Stimulated activated naive CD8-positive, alpha-beta T cell treated with anti-CD3 and anti-CD28 coated beads, Interleukin-15, Interleukin-2, amounts not matched to agents 100 ng/mL and 50 ng/mL, for 24 hours (primary cell): Measurements from ENCODE around the gene GPER1.

ENCODE experiments used
- H3K27ac Mint-ChIP-seq: one replicate; pipeline ENCODE4 v1.8.0; 2021; ENCODE audit warnings: mild to moderate bottlenecking, mixed read lengths
- H3K27me3 Mint-ChIP-seq: one replicate; pipeline ENCODE4 v1.8.0; 2021; ENCODE audit warnings: mixed read lengths
- H3K36me3 Mint-ChIP-seq: one replicate; pipeline ENCODE4 v1.8.0; 2021; ENCODE audit warnings: low read depth, mixed read lengths
- H3K4me1 Mint-ChIP-seq: one replicate; pipeline ENCODE4 v1.8.0; 2021; ENCODE audit warnings: low read depth, mixed read lengths
- H3K4me3 Mint-ChIP-seq: one replicate; pipeline ENCODE4 v1.8.0; 2021; ENCODE audit warnings: mild to moderate bottlenecking, mixed read lengths
- H3K9me3 Mint-ChIP-seq: one replicate; pipeline ENCODE4 v1.8.0; 2021; ENCODE audit warnings: mixed read lengths

GPER1 gene

DNA sequence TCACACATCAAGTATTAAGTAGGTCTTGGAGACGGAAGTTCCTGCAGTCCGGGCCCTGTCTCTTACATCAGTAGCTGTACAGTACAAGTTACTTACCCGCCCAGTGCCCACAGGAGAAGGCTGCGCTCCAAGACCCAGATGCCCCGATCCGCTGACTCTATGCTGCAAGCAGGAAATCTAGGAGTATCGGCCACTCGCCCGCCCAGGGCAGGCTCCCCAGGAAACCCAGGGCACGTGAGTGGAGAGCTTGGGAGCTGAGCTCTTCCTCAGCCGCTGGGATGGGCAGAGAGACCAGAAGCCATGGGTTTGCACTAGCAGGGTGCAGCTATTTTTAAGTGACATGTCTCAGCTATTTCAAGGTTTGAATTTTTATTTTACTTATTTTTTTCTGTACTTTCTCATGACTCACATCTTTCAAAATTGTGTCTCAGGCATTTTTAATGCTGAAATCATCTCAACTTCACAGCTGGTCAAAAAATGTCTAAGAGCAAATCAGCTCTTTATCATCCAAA lies 1.9 kb upstream of the GPER1 start:
- Mint-ChIP-seq H3K9me3 (no peaks in the 10 kb centered on the region), H3K36me3 (no peaks in the 10 kb centered on the region), H3K27me3 (no peaks in the 10 kb centered on the region), H3K4me3 (no peak overlapping the region), H3K4me1 (peaks cover 18% of the 10 kb centered on the region), H3K27ac (no peak overlapping the region)

- Mint-ChIP-seq H3K36me3 (peaks cover 1% of the 10 kb centered on the region), H3K9me3 (no peaks in the 10 kb centered on the region), H3K27me3 (no peaks in the 10 kb centered on the region), H3K27ac (peak overlapping the region; percentile 67), H3K4me3 (peak overlapping the region; percentile 66), H3K4me1 (peaks cover 18% of the 10 kb centered on the region)
These were observed 1.1 kb upstream of the GPER1 start for GRCh38 chr7:1086588-1087464.

GRCh38 chr7:1087465-1087814 lies 473 bp upstream of the GPER1 start:
- Mint-ChIP-seq H3K4me3 (peak overlapping the region; percentile 66), H3K27me3 (no peaks in the 10 kb centered on the region), H3K27ac (no peak overlapping the region)

GRCh38 chr7:1090236-1090635 lies 2.3 kb downstream of the GPER1 start:
- peaks cover 7% of the 10 kb centered on the region for H3K36me3 Mint-ChIP-seq
- H3K4me1 Mint-ChIP-seq: peaks cover 18% of the 10 kb centered on the region
- H3K27me3 Mint-ChIP-seq: no peaks in the 10 kb centered on the region
- H3K9me3 Mint-ChIP-seq: no peaks in the 10 kb centered on the region
- no peak overlapping the region for H3K4me3 Mint-ChIP-seq
- H3K27ac Mint-ChIP-seq: no peak overlapping the region

More at GRCh38 chr7:1087465-1087814, 473 bp upstream of the GPER1 start:
- Mint-ChIP-seq H3K4me1 (peaks cover 18% of the 10 kb centered on the region), H3K36me3 (peaks cover 4% of the 10 kb centered on the region), H3K9me3 (no peaks in the 10 kb centered on the region)

DNA sequence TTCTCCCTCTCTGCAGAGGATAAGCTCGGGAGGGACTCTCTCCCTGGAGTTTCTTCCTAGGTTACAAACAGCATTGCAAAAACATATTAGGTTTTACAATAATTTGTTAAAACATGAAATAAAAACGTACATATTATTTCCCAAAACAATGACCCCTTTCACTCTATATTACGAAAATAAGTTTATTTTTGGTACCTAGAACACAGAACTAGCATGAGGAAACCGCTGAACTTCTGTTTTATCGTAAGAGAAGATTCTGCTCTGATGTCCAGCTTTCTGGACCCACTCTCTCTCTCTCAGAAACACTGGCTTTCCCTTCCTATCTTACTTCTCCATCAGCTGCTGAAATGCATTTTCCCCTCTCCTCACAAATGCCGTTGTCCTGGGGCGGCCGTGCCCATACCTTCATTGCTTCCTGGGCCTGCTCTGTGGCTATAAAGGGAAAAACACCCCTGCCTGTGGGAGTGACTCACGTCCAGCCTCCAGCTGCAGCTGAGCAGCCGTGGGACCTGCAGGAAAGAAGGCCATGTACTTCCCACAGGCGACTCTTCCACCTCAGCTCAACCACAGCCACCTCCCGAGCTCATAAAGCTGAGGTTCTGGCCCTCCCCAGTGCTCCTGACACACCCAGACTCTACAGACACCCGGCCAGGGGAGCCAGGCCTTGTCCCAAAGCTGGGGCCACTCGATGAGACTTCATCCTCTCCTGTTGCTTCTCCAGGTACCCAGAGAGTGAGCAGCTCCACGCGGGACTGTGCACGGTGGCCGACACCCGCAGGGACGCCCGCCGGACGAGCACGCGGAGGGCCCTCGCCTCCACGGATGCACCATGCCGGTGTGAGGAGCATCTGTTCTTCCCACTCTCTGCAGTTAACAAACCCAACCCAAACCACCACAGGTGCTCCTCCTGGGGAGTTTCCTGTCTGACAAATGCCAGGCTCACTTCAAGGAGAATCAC lies 3.1 kb downstream of the GPER1 start:
- no peak overlapping the region for H3K27ac Mint-ChIP-seq
- no peaks in the 10 kb centered on the region for H3K9me3 Mint-ChIP-seq
- no peak overlapping the region for H3K4me3 Mint-ChIP-seq
- peaks cover 17% of the 10 kb centered on the region for H3K4me1 Mint-ChIP-seq
- H3K36me3 Mint-ChIP-seq: peaks cover 7% of the 10 kb centered on the region
- no peaks in the 10 kb centered on the region for H3K27me3 Mint-ChIP-seq

DNA sequence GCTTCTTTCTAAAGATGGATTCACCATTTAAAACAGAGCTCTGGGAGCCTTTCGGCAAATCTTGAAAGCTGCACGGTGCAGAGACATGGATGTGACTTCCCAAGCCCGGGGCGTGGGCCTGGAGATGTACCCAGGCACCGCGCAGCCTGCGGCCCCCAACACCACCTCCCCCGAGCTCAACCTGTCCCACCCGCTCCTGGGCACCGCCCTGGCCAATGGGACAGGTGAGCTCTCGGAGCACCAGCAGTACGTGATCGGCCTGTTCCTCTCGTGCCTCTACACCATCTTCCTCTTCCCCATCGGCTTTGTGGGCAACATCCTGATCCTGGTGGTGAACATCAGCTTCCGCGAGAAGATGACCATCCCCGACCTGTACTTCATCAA lies 3.7 kb downstream of the GPER1 start:
- Mint-ChIP-seq H3K27ac (no peak overlapping the region), H3K27me3 (no peaks in the 10 kb centered on the region), H3K4me3 (no peak overlapping the region), H3K9me3 (no peaks in the 10 kb centered on the region), H3K36me3 (peaks cover 7% of the 10 kb centered on the region), H3K4me1 (peaks cover 11% of the 10 kb centered on the region)

GRCh38 chr7:1092161-1092632 lies 4.3 kb downstream of the GPER1 start:
- H3K36me3 Mint-ChIP-seq: peaks cover 8% of the 10 kb centered on the region
- H3K4me3 Mint-ChIP-seq: no peak overlapping the region
- no peaks in the 10 kb centered on the region for H3K27me3 Mint-ChIP-seq
- no peaks in the 10 kb centered on the region for H3K9me3 Mint-ChIP-seq
- peaks cover 5% of the 10 kb centered on the region for H3K4me1 Mint-ChIP-seq
- no peak overlapping the region for H3K27ac Mint-ChIP-seq

DNA sequence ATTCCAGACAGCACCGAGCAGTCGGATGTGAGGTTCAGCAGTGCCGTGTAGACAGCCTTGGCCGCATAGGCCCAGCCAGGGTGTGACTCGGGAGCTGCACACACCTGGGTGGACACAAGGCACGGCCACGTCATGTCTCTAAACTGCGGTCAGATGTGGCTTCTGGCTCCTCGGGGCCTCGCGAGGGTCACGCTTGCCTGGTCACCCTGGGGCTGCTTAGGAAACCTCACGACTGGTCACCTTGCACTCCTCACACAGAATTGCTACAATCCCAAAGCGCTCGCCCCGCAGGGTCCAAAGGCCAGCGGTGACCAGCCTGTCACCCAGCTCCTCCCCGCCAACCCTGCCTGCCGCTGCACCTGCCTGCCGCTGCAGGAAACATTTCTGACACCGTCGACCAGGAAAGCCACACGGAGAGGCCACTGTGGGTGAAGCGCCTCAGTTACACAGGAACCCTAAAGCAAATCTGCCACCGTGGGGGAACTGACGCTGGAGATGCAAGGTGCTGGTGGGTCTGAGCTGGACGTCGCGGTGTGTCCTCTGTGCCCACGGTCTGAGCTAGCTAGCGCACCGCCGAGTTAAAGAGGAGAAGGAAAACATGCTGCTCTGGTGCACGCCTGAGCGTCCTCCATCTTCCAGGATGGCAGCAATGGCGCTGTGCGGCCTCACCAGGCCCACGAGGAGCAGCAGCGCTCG lies 5.0 kb downstream of the GPER1 start:
- H3K27ac Mint-ChIP-seq: no peak overlapping the region
- no peaks in the 10 kb centered on the region for H3K4me1 Mint-ChIP-seq
- H3K36me3 Mint-ChIP-seq: peaks cover 15% of the 10 kb centered on the region
- H3K4me3 Mint-ChIP-seq: no peak overlapping the region
- no peaks in the 10 kb centered on the region for H3K27me3 Mint-ChIP-seq
- H3K9me3 Mint-ChIP-seq: no peaks in the 10 kb centered on the region

DNA sequence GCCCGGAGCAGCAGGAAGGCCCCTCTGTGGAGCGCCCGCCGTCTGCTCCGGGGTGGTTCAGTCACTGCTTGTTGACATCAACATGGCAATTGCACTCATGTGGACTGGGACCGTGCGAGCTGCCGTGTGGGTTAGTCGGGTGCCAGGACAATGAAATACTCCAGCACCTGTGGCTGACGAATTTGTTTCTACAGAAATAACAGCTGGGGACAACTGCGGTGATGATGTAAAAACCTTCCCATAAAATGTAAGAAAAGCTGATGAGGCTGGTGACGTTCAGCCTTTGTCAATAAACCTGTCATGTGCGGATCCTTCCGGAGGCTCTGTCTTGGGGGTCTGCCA lies 5.6 kb downstream of the GPER1 start:
- Mint-ChIP-seq H3K4me1 (no peaks in the 10 kb centered on the region), H3K27me3 (no peaks in the 10 kb centered on the region), H3K36me3 (peaks cover 20% of the 10 kb centered on the region), H3K9me3 (peaks cover 3% of the 10 kb centered on the region), H3K27ac (no peak overlapping the region), H3K4me3 (no peak overlapping the region)

- Mint-ChIP-seq H3K27me3 (no peaks in the 10 kb centered on the region), H3K27ac (no peak overlapping the region), H3K9me3 (peaks cover 3% of the 10 kb centered on the region), H3K4me3 (no peak overlapping the region), H3K4me1 (no peaks in the 10 kb centered on the region), H3K36me3 (peaks cover 20% of the 10 kb centered on the region)
These were observed 6.1 kb downstream of the GPER1 start for GRCh38 chr7:1093916-1094508.

DNA sequence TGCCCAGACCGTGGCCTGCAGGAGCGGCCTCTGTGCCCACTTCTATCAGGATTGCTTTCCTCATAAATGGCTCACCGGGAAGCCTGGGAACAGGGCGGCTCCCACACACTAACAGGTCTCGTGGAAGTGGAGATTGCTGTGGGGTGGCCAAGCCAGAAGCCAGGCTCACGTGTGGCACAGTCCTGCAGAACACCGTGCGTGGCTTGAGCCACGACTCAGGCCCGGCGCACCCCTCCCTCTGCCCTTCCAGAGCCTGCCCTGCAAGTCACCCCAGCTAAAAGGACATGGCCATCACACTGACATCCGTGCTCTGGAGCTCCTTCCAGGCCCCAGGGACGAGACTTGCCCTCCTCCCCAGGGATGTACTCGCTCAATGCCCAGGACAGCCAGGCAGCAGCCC lies 7.0 kb downstream of the GPER1 start:
- H3K27ac Mint-ChIP-seq: peak overlapping the region; percentile 61
- no peak overlapping the region for H3K4me3 Mint-ChIP-seq
- peaks cover 20% of the 10 kb centered on the region for H3K36me3 Mint-ChIP-seq
- H3K9me3 Mint-ChIP-seq: peaks cover 3% of the 10 kb centered on the region
- no peaks in the 10 kb centered on the region for H3K27me3 Mint-ChIP-seq
- no peaks in the 10 kb centered on the region for H3K4me1 Mint-ChIP-seq

- Mint-ChIP-seq H3K27ac (no peak overlapping the region), H3K9me3 (peaks cover 3% of the 10 kb centered on the region), H3K27me3 (no peaks in the 10 kb centered on the region), H3K36me3 (peaks cover 20% of the 10 kb centered on the region), H3K4me3 (no peak overlapping the region), H3K4me1 (no peaks in the 10 kb centered on the region)
These were observed 7.8 kb downstream of the GPER1 start for GRCh38 chr7:1095621-1096155.

DNA sequence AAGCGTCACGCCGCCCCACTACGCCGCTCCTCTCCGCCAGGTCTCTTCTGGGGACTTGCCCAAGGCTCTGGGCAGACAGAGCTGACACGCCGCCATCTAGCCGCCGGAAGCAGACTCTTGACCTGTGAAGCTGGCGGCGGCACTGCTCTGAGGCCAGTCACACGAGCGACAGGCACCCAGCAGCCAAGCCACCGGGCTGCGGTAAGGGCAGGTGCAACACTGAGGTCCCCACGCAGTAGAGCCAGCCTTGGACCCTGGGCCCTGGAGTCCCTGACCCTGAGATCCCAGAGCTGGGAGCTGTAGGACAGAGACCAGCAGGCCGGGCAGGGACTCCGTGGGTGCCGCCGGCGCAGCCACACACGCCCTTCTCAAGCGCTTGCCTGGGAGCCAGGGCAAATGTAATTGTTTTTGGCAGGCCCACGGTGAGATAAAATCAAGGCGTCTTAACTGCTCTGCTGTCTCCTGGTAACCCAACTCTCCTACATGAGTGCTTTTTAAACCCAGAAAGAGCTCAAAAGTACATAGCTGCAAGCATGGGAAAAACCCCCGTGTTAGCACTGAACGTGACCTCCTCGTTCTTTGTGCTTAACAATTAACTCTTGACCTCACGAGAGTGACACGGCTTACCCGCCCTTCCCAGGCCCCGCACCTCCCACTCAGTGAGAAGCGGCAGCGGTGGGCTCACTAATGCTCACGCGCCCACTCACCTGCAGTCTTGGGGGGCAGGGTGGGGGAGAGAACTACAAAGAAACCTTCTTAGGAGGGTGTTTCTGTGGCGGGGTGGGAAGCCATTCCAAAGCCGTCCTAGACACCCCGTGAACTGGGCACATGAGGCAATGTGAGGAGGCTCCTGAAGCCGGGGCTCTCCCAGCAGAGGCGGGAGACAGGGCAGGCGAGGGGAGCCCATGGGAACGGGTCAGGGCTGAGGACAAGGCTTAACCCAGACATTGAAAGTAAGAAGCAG lies 8.5 kb downstream of the GPER1 start:
- Mint-ChIP-seq H3K27me3 (no peaks in the 10 kb centered on the region), H3K4me1 (no peaks in the 10 kb centered on the region), H3K4me3 (no peak overlapping the region), H3K9me3 (peaks cover 3% of the 10 kb centered on the region), H3K36me3 (peaks cover 20% of the 10 kb centered on the region), H3K27ac (no peak overlapping the region)
